GM12878 (cell line): ENCODE results near the gene LARP4. TPM values are rescaled to one million over a fixed set of nuclear protein-coding genes. Genes with fewer than 3 reads are reported as not detected.

Experiments
- ATAC-seq: fragments of 200-7000 bp; cut with Tn5 transposase; 3 replicates; pipeline ENCODE4 v1.9.1; 2020; ENCODE audit warnings: mild to moderate bottlenecking, moderate library complexity
- BruUV-seq: library from RNA; stranded (reverse); fragments of 400-500 nt; replicated peaks from 2 replicates; lab custom pipeline; 2021; lab: Mats Ljungman, UMichigan
- CTCF ChIA-PET: fragments of 300-600 bp; sonication (Branson Sonifier 250); formaldehyde crosslinking; extraction: SDS; loops from one replicate; lab custom pipeline; 2021; ENCODE audit warnings: inconsistent platforms; lab: Yijun Ruan, JAX
- POLR2A ChIA-PET: fragments of 350-600 bp; formaldehyde crosslinking; extraction: SDS; loops from one replicate; lab custom pipeline; 2021; ENCODE audit warnings: inconsistent platforms; lab: Charles Lee
- RAD21 ChIA-PET: fragments of 300-600 bp; sonication (Branson Sonifier 250); formaldehyde crosslinking; loops from one replicate; lab custom pipeline; 2023; ENCODE audit warnings: antibody characterized with exemption; ENCODE audit not compliant: unreplicated experiment; lab: Charles Lee
- SMC1A ChIA-PET: fragments of 300-600 bp; sonication (Branson Sonifier 250); formaldehyde crosslinking; loops from one replicate; lab custom pipeline; 2023; ENCODE audit not compliant: unreplicated experiment, uncharacterized antibody; lab: Charles Lee
- DNase-seq: peaks from one replicate; pipeline ENCODE4 v3.0.0-alpha.2; 2011; ENCODE audit warnings: low read depth, low spot score
- FAIRE-seq: peaks from 3 replicates; lab custom pipeline; 2011; peaks lifted over from hg19 to GRCh38; lab: Jason Lieb, UNC
- H2AFZ ChIP-seq: 2 replicates; pipeline ENCODE4 v1.6.0; 2011; ENCODE audit warnings: low read depth, low read length, control low read depth; ENCODE audit not compliant: control insufficient read depth
- H3K27ac ChIP-seq: 2 replicates; pipeline ENCODE4 v1.5.1; 2011; ENCODE audit warnings: control low read depth; ENCODE audit not compliant: control insufficient read depth, insufficient read depth
- H3K27me3 ChIP-seq, 2 experiments: replicated peaks in 1 of 2; 2 replicates each; pipeline versions ENCODE4 v1.6.0 to v1.6.1; 2011; ENCODE audit warnings: low read length in 1 of 2; ENCODE audit not compliant: control insufficient read depth in 2 of 2, insufficient read depth in 2 of 2
- H3K36me3 ChIP-seq, 2 experiments: 2 replicates each; pipeline ENCODE4 v1.5.1; 2011; ENCODE audit warnings: low read length in 1 of 2; ENCODE audit not compliant: control insufficient read depth in 2 of 2, insufficient read depth in 2 of 2
- H3K4me1 ChIP-seq: 2 replicates; pipeline ENCODE4 v1.6.1; 2011; ENCODE audit warnings: mild to moderate bottlenecking, low read length, moderate library complexity, mixed read lengths; ENCODE audit not compliant: control insufficient read depth, insufficient read depth
- H3K4me2 ChIP-seq: 2 replicates; pipeline ENCODE4 v1.6.0; 2011; ENCODE audit warnings: control low read depth; ENCODE audit not compliant: control insufficient read depth, insufficient read depth
- H3K4me3 ChIP-seq: fragments of 200-600 bp; sonication (generic); 2 replicates; pipeline ENCODE4 v1.5.1; 2016
- H3K79me2 ChIP-seq: 2 replicates; pipeline ENCODE4 v1.6.0; 2011; ENCODE audit warnings: low read length; ENCODE audit not compliant: control insufficient read depth, insufficient read depth
- H3K9ac ChIP-seq: 2 replicates; pipeline ENCODE4 v1.8.0; 2011; ENCODE audit warnings: low read length, control low read depth, mixed read lengths; ENCODE audit not compliant: control insufficient read depth, insufficient read depth
- H3K9me3 ChIP-seq: replicated peaks from 3 replicates; pipeline ENCODE4 v1.5.1; 2011; ENCODE audit warnings: mild to moderate bottlenecking, low read length; ENCODE audit not compliant: control insufficient read depth, insufficient read depth
- H4K20me1 ChIP-seq: 2 replicates; pipeline ENCODE4 v1.6.0; 2011; ENCODE audit not compliant: control insufficient read depth, insufficient read depth
- BMI1 ChIP-seq: fragments of 450-650 bp; IDR thresholded peaks from 2 replicates; pipeline ENCODE4 v1.6.1; 2016; ENCODE audit warnings: mild to moderate bottlenecking, moderate library complexity, borderline replicate concordance
- BRCA1 ChIP-seq: IDR thresholded peaks from 2 replicates; pipeline ENCODE4 v1.6.1; 2011; ENCODE audit warnings: low read depth, low read length, improper control_type of control experiment
- CBFB ChIP-seq: IDR thresholded peaks from 2 replicates; pipeline ENCODE4 v1.6.1; 2016; ENCODE audit warnings: antibody characterized with exemption, low read depth
- CHD2 ChIP-seq: IDR thresholded peaks from 2 replicates; pipeline ENCODE4 v1.6.1; 2011; ENCODE audit warnings: low read depth, low read length, improper control_type of control experiment, borderline replicate concordance
- E4F1 ChIP-seq: fragments of 450-650 bp; IDR thresholded peaks from 2 replicates; pipeline ENCODE4 v1.6.1; 2018; ENCODE audit warnings: borderline replicate concordance, mild to moderate bottlenecking; ENCODE audit not compliant: partially characterized antibody
- JUND ChIP-seq: IDR thresholded peaks from 2 replicates; pipeline ENCODE4 v1.6.1; 2012; ENCODE audit warnings: low read depth, mild to moderate bottlenecking, low read length, improper control_type of control experiment, moderate library complexity
- KAT2A ChIP-seq: conservative IDR thresholded peaks from 2 replicates; pipeline ENCODE4 v1.6.1; 2011; ENCODE audit warnings: low read depth, low read length; ENCODE audit not compliant: control insufficient read depth
- MEF2A ChIP-seq: IDR thresholded peaks from 2 replicates; pipeline ENCODE4 v1.6.1; 2011; ENCODE audit warnings: low read depth, mild to moderate bottlenecking, low read length, moderate library complexity; ENCODE audit not compliant: insufficient read depth
- MTA3 ChIP-seq: IDR thresholded peaks from 2 replicates; pipeline ENCODE4 v1.6.1; 2012; ENCODE audit warnings: low read length, inconsistent platforms, borderline replicate concordance
- NFIC ChIP-seq: IDR thresholded peaks from 2 replicates; pipeline ENCODE4 v1.6.1; 2012; ENCODE audit warnings: low read depth, mild to moderate bottlenecking, inconsistent platforms, low read length, moderate library complexity
- PRDM15 ChIP-seq: fragments of 450-650 bp; formaldehyde crosslinking; IDR thresholded peaks from 2 replicates; pipeline ENCODE4 v1.4.0; 2020; ENCODE audit warnings: mild to moderate bottlenecking, moderate library complexity
- RAD51 ChIP-seq: fragments of 450-650 bp; IDR thresholded peaks from 2 replicates; pipeline ENCODE4 v1.6.1; 2016; ENCODE audit warnings: moderate library complexity, mild to moderate bottlenecking, inconsistent platforms
- RUNX3 ChIP-seq: IDR thresholded peaks from 2 replicates; pipeline ENCODE4 v1.6.1; 2012; ENCODE audit warnings: low read length, inconsistent platforms
- STAT3 ChIP-seq: IDR thresholded peaks from 2 replicates; pipeline ENCODE4 v1.6.1; 2011; ENCODE audit warnings: low read depth, low read length, improper control_type of control experiment
- TAF1 ChIP-seq: IDR thresholded peaks from 2 replicates; pipeline ENCODE4 v1.6.1; 2011; ENCODE audit warnings: mild to moderate bottlenecking, low read depth, low read length, borderline replicate concordance
- YY1 ChIP-seq: IDR thresholded peaks from 2 replicates; pipeline ENCODE4 v1.6.1; 2011; ENCODE audit warnings: low read depth, mild to moderate bottlenecking, low read length
- ZNF217 ChIP-seq: fragments of 450-650 bp; IDR thresholded peaks from 2 replicates; pipeline ENCODE4 v1.6.1; 2017; ENCODE audit warnings: antibody characterized with exemption, mild to moderate bottlenecking
- WGBS: methylation state at CpG from one replicate; pipeline ENCODE4 v1.1.6; 2016; ENCODE audit warnings: low lambda C conversion rate; ENCODE audit not compliant: insufficient replicate concordance, insufficient coverage; ENCODE audit errors: missing lambda C conversion rate; 5-methylcytosine and 5-hydroxymethylcytosine counted together
- in situ Hi-C: fragments of 300-500 bp; cut with MboI; formaldehyde crosslinking; loops from 9 replicates; pipeline ENCODE4 v1.14.3; 2018; ENCODE audit warnings: mixed read lengths
- intact Hi-C: fragments of 100-400 bp; cut with micrococcal nuclease; formaldehyde crosslinking; loops from one replicate; pipeline ENCODE4 v1.14.2; 2022; ENCODE audit not compliant: unreplicated experiment
- polyA plus RNA-seq, 11 experiments: library from polyadenylated mRNA; depleted of rRNA in 4 of 11; unstranded in 6 of 11; stranded (reverse) in 5 of 11; fragments of >200 nt; fragmentation: Nextera tagmentation in 4 of 11; fragmentation: Illumina TruSeq in 1 of 11; extraction: Ambion mirVana in 4 of 11; extraction: Trizol in 1 of 11; gene quantifications; 1 replicate in 1 of 11; 2 replicates in 10 of 11; pipeline versions ENCODE4 v1.2.1 to v1.2.3, GENCODE V29; 2011 to 2016; ENCODE audit warnings: inconsistent platforms in 2 of 11, missing spikeins in 2 of 11, low read depth in 1 of 11
- total RNA-seq, 4 experiments: library from RNA; depleted of rRNA in 3 of 4; stranded (reverse); fragments of >200 nt in 3 of 4; fragmentation: Illumina TruSeq in 1 of 4; extraction: Trizol in 1 of 4; gene quantifications; 2 replicates each; pipeline versions ENCODE4 v1.2.1 to v1.2.3, GENCODE V29; 2013 to 2021
- TF ChIP-seq, protein P1 (sequence below): fragments of 450-650 bp; IDR thresholded peaks from 2 replicates; pipeline ENCODE4 v1.6.1; 2017; ENCODE audit warnings: borderline replicate concordance

Gene LARP4
- total and polyA plus RNA-seq, 10 of the 15 experiments (the other 5 are each of a cell fraction or from before 2014, with no cell fraction given) = 24.1 to 72.6 (median 35.6) TPM

- ATAC-seq (peak; percentile 80), DNase-seq (peak; percentile 2), FAIRE-seq (no peak)
- Histone ChIP-seq H2AFZ (no peak overlapping the region), H3K4me1 (no peaks in the 10 kb centered on the region; the same call in 1 of the 2 replicates), H4K20me1 (no peaks in the 10 kb centered on the region), H3K27me3 (no peaks in the 10 kb centered on the region), H3K4me2 (no peak overlapping the region), H3K9me3 (no peaks in the 10 kb centered on the region), H3K79me2 (no peaks in the 10 kb centered on the region), H3K4me3 (no peak overlapping the region), H3K36me3 (peaks cover 1 to 6% of the 10 kb centered on the region in 2 experiments; a peak in 3 of 4 replicates), H3K27ac (no peak overlapping the region; the same call in 1 of the 2 replicates), H3K9ac (no peak overlapping the region)
- 0% methylated on average over 1 of the region's 1 CpG for WGBS
- intact Hi-C loops = no loop called here
- in situ Hi-C loops = no loop called here
- SMC1A ChIA-PET = interaction anchor here (0.5 to 0.9 kb wide), 2 partner anchors 54 to 301 kb away, joined by 3 read pairs; no protein-coding TSS in a partner anchor
- POLR2A ChIA-PET = no interaction called here
- BruUV-seq = TSS peak; percentile 31
- CTCF ChIA-PET = no interaction called here
- RAD21 ChIA-PET = interaction anchor here (0.5 to 1.0 kb wide), 2 partner anchors 49 to 187 kb away, joined by 3 to 4 read pairs; no protein-coding TSS in a partner anchor
- TF ChIP-seq MEF2A = peak; percentile 73; the same call in 1 of the 2 replicates
- TF ChIP-seq, protein P1, sequence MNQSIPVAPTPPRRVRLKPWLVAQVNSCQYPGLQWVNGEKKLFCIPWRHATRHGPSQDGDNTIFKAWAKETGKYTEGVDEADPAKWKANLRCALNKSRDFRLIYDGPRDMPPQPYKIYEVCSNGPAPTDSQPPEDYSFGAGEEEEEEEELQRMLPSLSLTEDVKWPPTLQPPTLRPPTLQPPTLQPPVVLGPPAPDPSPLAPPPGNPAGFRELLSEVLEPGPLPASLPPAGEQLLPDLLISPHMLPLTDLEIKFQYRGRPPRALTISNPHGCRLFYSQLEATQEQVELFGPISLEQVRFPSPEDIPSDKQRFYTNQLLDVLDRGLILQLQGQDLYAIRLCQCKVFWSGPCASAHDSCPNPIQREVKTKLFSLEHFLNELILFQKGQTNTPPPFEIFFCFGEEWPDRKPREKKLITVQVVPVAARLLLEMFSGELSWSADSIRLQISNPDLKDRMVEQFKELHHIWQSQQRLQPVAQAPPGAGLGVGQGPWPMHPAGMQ = no peak
- no peak for TF ChIP-seq YY1
- no peak for TF ChIP-seq STAT3
- no peak for TF ChIP-seq MTA3
- TF ChIP-seq KAT2A = no peak
- TF ChIP-seq TAF1 = no peak
- no peak for TF ChIP-seq CHD2
- TF ChIP-seq BMI1 = no peak
- no peak for TF ChIP-seq RAD51
- no peak for TF ChIP-seq CBFB
- TF ChIP-seq JUND = no peak
- TF ChIP-seq RUNX3 = peak; percentile 57; the same call in 1 of the 2 replicates
- TF ChIP-seq ZNF217 = no peak
- no peak for TF ChIP-seq BRCA1
- no peak for TF ChIP-seq E4F1
- peak; percentile 74; the same call in 1 of the 2 replicates for TF ChIP-seq NFIC
- no peak for TF ChIP-seq PRDM15 (CRISPR knock-in tag)
These were observed 76.7 kb downstream of the LARP4 start for GRCh38 chr12:50477241-50477832.
